CD4-positive, alpha-beta T cell treated with Interleukin-15 for 1 hour (primary cell): Measurements from ENCODE around the gene SAMHD1.
A peak's percentile ranks its signal among the peaks of the same experiment; 100 is the strongest.
"Not testable (repeated sequence)": the region's sequence is repeated elsewhere in the genome, so short reads cannot be mapped to it uniquely, and the experiment has no call there.

Experiments
- DNase-seq: peaks from one replicate; pipeline ENCODE4 v3.0.0-alpha.2; 2020

Gene SAMHD1

DNA sequence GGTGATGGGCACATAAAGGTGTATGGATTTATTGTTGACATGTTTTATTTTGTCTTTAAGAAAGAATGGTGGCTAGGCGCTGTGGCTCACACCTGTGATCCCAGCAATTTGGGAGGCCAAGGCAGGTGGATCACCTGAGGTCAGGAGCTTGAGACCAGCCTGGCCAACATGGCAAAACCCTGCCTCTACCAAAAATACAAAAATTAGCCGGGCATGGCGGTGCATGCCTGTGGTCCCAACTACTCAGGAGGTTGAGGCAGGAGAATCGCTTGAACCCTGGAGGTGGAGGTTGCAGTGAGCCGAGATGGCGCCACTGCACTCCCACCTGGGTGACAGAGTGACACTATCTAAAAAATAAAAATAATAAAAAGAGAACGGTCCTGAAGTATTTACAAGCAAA lies 45.4 kb downstream of the SAMHD1 start:
- not testable (repeated sequence) for DNase-seq

GRCh38 chr20:36905566-36905965 lies 45.9 kb downstream of the SAMHD1 start:
- DNase-seq: not testable (repeated sequence)

GRCh38 chr20:36904690-36905089 lies 46.8 kb downstream of the SAMHD1 start:
- no peak for DNase-seq

- no peak for DNase-seq
Measured at GRCh38 chr20:36895036-36895435, 56.5 kb downstream of the SAMHD1 start.

DNA sequence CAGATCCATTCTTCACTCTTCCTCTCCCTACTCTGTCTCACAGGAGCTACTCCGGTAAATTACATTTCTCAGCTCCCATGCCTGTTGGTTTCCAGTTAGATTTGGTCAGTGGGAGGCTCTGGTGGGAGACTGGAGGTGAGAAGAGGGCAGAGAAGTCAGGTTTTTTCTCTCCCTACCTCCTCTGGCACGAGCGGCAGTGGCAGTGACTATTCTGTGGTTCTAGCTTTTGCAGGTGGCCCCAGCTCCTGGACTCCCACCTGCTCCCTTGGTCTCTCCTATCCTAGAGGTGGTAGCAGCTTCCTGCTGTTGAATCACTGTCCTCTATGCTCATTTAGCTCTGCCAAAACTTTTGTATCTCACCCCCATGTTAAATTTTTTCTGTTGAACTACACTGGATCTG lies 57.7 kb downstream of the SAMHD1 start:
- no peak for DNase-seq

- DNase-seq: no peak
Measured at GRCh38 chr20:36891211-36891610, 60.3 kb downstream of the SAMHD1 start.

- DNase-seq: no peak
Measured at GRCh38 chr20:36890586-36890985, 60.9 kb downstream of the SAMHD1 start.

- no peak for DNase-seq
Measured at GRCh38 chr20:36888880-36889516, 62.5 kb downstream of the SAMHD1 start.

DNA sequence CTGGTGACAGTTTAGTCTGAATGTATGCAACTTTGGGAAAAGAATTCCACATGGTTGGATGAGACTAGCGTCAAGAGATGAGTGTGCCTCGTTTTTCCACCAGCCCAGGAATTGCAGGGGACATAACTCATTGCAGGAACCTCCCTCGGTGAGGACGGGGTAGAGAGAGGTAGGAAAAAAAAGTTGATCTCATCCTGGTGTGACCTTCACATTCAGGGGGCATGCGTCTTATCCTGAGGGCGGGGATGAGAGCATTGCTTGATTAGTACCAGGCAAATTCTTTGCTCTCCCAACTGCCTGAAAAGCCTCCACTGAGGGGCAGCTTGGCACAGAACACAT lies 63.8 kb downstream of the SAMHD1 start:
- DNase-seq: no peak

DNA sequence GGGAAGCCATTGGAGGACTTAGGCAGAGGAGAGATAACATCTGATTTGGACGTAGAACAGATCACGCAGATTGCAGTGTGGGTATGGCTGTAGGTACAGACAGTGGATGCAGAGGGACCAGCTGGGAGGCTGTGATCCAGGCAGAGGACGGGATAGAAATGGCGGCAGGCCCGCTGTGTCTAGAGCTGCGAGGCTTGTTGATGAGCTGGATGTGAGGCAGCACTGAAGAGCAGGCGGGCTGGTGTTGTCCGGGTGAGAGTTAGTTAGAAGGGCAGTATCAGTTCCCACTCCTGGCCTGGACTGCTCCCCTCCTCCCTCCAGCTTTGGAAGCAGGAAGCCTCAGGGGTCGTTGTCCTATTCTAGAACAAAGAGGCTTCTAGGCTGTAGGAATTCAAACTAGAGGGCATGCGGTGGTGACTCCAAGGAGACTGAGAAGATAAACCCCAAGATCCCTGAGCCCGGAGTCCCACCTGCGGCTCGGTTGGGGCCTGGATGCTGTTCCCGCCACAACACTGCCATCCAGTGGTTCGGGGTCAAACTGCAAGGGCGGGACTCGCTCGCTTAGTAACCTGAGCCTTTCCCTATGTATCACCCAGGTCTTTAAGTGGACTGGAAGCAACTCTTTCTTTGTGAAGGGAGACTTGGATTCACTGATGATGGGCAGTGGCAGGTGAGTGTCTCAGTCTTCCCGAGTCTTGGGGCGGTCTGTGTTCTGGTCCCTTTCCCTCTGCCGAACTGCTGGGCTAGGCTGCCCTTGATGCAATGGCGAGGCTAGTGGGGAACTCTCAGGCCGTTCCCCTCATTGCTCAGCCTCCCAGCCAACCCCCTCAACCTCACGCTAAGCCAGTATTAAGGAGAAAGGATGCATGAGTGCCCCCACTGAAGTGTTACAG lies 64.4 kb downstream of the SAMHD1 start:
- DNase-seq: peak; percentile 72

GRCh38 chr20:36885356-36885755 lies 66.2 kb downstream of the SAMHD1 start:
- DNase-seq: no peak

DNA sequence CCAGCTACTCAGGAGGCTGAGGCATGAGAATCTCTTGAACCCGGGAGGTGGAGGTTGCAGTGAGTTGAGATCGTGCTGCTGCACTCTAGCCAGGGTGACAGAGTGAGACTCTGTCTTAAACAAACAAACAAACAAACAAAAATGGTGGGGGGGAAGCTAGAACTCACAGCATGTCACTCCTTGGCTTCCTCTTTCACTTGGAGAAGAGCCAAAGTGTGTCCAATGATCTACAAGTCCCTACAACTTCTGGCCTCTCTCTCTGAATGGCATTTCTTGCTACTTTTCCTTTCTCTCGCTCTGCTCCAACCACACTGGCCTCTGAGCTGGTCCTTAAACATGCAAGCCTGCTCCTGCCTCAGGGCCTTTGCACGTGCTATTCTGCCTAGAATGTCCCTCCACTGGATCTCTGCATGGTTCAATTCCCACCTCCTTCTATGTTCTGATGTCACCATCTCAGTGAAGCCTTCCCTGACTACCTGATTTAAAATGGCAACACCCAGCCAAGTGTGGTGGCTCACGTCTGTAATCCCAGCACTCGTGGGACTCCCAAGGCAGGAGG lies 67.5 kb downstream of the SAMHD1 start:
- no peak for DNase-seq

DNA sequence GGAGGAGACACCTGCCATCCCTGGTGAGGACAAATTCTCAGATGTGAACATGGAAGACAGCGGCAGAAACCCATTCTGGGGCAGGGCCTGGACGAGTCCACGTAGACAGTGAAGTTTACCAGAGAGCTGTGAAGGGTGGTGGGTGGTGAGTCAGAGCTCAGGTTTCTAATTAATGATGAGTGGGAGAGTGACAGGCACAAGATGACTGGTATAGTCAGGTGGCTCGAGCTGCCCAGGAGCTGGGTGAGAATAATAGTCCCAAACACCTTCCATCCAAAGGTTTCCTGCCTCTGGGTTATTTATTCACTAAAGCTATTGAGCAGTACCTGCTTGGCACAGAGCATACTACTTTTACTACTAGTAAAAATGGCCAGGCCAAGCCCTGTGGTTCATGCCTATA lies 69.6 kb downstream of the SAMHD1 start:
- DNase-seq: no peak

DNA sequence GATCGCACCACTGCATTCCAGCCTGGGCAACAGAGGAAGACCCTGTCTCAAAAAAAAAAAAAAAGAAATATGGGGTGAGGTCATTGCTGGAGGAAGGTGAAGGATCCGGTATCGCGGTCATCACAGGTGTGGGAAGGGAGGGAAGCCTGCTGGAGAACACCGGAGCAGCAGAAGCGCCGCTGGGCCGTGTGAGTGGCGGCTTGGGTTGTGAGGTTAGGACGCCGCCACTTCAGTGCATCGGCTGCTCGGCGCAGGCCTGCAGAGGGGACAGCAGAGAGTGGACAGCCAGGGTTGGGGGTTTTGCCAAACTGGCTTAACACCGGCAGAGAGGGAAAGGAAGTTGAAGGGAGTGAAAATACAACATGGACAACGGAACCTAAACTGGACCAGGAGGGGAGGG lies 70.2 kb downstream of the SAMHD1 start:
- no peak for DNase-seq

GRCh38 chr20:36880741-36881250 lies 70.7 kb downstream of the SAMHD1 start:
- DNase-seq: no peak

- no peak for DNase-seq
Measured at GRCh38 chr20:36878941-36879340, 72.6 kb downstream of the SAMHD1 start.

GRCh38 chr20:36876473-36876833 lies 75.1 kb downstream of the SAMHD1 start:
- no peak for DNase-seq

- DNase-seq: no peak
Measured at GRCh38 chr20:36875702-36876472, 75.6 kb downstream of the SAMHD1 start, which contains the start of gene TLDC2. Gene TLDC2 (plus strand): TSS chr20:36876138. CDS start chr20:36876175, 37 bp downstream.

DNA sequence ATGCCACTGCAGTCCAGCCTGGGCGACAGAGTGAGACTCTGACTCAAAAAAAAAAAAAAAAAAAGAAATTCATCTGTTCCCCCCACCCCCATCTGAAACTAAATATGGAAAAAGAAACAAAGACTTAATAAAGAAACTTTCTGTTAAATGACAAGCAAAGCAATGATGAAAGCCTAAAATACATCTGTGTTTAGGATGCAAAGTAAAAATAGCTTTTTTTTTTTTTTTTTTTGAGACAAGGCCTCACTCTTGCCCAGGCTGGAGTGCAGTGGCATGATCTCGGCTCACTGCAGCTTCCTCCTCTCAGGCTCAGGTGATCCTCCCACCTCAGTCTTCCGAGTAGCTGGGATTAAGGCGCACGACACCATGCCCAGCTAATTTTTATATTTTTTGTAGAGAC lies 76.4 kb downstream of the SAMHD1 start:
- DNase-seq: not testable (repeated sequence)

GRCh38 chr20:36873498-36874189 lies 77.9 kb downstream of the SAMHD1 start:
- DNase-seq: no peak

DNA sequence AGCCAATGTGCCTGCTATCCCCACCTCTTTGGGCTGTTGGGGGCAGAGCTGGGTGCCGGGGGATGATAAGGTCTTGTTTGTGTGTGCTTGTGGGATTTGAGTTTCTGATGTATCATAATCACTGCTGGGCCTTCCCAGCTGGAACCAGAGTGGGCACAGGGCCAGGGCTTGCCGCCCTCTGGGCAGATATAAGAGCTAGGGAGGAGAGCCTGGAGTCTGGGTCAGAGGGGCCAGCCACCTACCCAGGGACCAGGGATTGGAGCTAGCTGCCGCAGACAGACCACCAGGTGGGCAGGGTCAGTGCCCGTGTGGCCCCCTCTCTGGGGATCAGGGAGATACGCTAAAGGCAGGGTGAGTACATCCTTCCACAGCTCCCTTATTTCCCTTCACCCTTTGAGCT lies 78.7 kb downstream of the SAMHD1 start:
- no peak for DNase-seq
